NOMO-1 treated with DMSO at 0.1 percent for 48 hours (cell line): Measurements from ENCODE around the gene PHF2.

Experiments
- DNase-seq: peaks from one replicate; lab custom pipeline; 2025; ENCODE audit not compliant: unreplicated experiment; lab: John Stamatoyannopoulos, UW

PHF2 gene

DNA sequence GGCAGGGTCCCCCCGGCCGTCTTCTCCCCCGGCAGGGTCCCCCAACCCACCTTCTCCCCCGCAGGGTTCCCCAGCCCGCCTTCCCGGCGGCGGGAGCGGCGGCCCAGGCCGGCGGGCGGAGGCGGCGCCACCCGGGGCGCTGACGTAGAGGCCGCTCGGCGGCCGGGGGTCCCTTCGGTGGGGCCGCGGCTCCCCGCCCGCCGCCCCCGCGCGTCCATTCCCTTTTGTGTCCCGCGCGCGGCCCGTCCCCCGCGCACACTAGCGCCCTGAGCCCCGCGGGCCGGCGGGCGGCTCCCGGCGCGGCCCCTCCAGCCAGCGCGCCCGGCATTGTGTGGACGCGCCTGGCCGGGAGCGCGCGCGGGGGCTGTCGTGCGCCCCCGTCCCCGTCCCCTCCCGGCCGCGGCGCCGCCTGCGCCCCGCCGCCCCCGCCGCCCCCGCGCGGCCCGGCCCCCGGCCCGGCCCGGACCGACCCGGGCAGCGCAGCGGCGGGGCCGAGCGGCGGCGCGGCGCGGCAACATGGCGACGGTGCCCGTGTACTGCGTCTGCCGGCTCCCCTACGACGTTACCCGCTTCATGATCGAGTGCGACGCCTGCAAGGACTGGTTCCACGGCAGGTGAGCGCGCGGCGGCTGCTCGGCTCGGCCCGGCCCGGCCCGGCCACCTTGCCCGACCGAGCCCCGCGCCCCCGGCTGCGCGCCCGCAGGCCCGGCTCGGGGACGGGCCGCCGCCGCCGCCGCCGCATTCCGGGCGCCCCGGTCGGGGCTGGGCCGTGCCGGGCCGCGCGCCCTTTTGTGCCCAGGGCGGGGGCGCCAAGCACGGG is at the start of gene PHF2:
TSS of gene PHF2 (plus strand) at position 327 of the 820 bp plus-strand sequence. CDS start at position 517, 190 bp downstream.
- no peak for DNase-seq

DNA sequence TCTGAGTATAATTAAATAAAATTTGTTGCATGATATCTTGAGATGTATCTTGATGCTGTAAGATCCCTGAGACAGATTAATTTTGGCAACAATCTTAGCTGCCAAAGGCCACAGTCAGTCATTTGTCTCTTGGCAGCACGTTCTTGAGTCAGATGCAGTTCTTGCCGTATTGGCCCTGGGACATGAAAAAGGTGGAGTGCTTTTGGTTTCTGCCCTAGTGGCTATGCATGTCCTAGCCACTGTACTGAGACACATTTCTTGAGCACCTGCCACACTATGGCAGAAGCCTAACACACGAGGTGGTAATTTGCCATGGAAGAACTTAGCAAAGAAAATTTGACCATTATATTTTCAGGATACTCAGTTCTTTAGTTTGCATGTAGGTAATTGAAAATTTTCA is 45.0 kb upstream of the PHF2 start:
- no peak for DNase-seq

DNA sequence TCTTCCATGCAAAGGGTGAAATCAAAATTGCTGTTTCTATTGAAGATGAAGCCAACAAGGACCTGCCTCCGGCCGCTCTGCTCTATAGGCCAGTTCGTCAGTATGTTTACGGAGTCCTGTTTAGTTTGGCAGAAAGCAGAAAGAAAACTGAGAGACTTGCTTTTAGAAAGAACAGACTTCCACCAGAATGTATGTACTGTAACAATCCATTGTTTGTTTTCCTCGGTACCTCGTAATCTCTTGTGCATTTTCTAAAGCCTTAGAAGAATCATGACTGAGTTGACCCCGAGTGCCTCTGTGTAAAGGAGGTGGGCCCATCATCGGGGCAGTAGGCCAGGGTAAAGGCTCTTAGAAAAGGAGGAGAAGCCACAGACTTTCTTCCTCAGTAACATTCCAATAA is 44.2 kb upstream of the PHF2 start:
- DNase-seq = no peak

DNA sequence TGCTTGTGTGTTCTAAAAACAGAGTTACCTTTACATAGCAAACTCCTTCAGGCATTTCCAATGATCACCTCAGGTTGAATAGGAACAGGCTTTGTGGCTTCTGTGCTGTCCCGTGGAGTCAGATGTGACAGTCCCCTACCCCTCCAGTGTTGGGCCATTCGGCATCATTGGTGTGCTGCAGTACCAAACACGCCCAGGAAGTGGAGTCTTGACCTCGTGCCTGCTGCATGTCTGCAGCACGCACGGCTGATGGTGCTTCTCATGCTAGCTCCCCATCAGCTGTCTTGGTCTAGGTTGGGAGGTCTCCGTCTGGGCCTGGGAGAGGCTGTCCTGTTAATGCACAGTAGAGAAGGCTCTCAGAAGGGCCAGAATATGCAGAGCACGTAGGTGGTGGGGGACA is 42.5 kb upstream of the PHF2 start:
- no peak for DNase-seq

DNA sequence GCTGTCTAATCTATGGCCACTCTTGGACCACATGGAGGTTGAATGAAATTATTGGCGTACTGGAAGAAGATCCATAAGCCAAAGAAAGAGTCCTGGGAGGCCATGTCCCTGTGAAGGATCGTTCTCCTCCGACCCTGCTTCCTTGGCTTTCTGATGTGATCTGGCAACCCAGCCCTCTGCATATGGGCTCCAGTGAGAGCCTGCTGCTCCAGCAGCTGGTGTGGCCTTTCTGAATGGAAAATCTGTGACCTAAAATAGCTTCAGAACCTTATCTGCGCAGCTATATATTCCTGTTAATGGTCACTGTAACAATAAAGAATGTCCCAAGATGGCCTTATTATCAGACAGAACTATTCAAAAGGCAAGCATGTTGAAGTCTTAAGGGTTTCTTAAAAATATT is 40.2 kb upstream of the PHF2 start:
- no peak for DNase-seq

DNA sequence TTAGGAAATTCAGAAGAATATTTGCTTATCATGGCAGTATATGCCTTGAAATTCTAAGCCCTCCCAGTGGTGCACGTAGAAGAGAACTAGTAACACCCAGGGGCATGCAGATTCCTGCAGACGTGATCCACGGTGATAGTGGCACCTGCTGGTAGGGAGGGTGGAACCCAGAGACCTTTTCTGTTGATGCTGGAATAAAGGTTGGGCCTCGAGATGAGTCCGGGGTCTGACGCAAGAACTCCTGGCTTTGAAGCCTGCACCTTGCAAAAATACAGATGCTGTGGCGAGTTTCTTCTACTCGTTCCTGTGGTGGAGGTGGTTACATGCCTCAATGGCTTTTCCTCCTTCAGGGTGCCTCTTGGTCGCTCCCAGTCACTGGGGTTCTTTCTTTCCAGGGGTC is 39.5 kb upstream of the PHF2 start:
- DNase-seq = no peak

DNA sequence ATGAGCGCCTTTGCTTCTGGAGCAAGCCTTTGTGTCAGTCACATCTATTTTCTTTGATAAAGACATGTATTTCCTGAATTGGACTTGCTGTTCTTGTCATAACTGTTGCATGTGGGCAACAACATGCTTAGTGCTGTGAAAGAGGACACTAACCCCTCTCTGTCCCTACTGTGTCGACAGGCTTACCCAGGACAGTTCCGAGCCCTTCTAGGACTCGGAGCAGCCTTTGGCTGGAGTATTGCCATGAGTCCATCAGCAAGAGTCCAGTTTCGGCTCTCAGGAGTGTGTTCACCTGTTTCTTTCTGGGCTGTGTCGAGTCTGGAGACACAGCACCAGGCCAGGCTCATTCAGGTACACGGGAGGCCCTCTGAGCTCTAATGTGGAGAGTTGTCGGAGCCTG is 36.1 kb upstream of the PHF2 start:
- no peak for DNase-seq

DNA sequence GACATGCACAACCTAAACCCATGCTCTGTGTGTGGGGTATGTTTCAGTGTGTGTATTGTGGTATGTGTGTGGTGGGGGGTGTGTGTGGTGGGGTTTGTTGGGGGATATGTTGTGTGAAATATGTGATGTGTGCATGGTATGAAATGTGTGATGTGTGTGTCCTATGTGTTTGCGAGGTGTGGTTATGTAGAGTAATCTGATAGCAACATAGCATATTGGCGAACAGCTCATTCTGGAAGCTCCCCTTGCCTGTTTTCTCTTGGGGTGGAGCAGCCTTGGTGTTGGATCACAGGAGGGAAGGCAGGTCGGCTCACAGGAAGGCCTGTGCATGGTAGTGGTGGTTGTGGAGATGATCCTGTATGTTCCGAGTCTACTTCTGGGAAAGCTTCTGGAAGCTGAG is 35.4 kb upstream of the PHF2 start:
- DNase-seq = no peak

DNA sequence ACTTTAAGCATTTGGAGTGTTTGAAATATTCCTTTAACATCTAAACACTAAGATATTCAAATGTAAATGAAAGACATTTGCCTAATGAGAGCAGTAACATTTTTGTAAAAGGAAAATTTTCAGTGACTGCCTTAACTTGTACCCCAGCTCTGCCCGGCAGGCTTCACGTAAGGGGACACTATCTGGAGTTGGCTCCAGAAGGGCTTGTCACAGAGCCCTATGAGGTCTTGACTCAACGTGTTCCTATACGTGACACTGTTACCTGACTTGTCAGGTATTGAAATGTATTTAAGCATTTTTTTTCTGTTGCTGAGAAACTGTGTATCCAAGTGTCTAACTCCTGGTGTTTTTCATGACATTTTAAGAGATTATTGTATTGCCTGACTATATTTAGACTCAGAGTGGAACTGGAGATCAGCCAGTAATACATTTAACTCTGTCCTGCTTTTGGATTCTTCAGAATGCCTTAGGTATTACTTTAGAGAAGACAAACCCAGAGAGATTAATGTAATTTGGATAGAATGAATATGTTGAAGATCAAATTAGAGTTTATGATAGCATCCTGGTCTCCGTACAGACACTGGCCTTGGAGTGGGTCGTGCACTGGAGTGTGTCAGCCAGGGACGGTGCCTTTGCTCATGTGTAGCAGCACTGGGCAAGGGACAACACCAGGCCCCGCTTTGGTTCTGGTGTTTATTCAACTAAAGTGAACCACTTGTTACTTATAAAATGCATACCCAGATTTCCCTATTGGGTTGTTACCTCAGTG is 34.6 kb upstream of the PHF2 start:
- DNase-seq = no peak

DNA sequence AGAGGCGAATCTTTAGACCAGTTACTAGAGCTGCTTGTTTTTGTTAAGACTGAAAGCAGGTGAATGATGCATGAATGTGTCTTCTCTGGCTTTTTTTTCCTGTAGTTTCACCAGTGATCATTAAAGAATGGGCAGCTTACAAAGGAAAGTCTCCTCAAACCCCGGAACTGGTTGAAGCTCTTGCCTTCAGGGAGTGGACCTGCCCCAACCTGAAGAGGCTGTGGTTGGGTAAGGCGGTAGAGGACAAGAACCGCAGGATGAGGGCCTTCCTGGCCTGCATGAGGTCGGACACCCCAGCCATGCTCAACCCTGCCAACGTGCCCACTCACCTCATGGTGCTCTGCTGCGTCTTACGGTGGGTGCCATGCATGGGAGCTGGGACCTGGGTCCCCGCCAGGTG is 33.3 kb upstream of the PHF2 start:
- no peak for DNase-seq

DNA sequence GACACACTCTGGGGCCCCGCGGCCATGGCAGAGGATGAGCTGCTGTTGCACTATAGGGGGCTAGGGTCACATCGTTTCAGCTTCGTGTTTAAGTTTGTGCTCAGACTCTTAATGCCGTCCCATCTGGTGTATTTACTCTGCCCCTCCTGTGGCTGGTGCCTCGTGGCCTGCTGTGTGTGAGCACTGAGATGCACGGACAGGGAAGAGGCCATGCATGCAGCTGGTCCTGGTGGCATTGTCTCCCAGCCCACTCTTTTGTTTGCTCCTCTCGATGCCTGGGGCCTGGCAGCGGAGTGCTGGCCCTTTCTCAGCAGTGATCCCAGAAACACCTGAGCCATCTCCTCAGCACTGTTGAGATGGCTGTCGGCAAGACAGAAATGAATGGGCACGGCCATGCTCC is 30.0 kb upstream of the PHF2 start:
- no peak for DNase-seq

DNA sequence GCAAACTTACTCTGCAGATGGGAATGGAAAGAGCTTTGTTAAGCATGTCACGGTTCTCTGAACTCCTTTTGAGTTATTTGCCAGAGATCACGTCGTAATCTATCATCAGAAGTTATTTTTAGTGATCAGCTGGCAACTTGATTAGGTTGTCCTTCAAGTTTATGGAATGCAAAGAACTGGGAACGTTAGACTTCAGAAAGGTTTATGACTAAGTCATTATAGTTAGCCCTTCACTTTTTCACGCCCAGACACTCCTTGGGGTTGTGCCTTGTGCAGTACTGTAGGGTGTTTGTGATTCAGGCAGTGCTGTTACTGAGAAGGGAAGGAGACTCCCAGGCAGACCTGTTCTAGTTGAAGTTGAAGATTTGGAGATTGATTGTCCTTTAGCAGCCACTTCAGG is 26.8 kb upstream of the PHF2 start:
- no peak for DNase-seq

DNA sequence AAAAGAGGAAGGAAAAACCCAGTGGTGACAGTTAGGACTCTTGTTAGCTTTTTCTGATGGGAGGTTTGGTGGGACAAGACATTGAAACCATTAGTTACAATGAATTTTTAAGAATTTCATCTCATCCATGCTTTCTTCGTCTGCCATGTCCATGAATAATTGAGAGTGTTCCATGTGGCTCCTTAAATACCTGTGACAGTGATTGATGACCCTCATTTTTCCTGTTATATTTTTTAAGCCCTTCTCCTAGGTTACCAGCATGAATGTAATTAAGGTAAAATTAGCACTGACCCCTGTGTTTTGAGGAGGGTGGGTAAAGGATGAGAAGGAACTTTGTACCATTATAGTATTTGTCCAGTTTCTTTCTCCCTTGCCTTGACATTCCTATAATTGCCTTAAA is 23.5 kb upstream of the PHF2 start:
- DNase-seq = no peak

DNA sequence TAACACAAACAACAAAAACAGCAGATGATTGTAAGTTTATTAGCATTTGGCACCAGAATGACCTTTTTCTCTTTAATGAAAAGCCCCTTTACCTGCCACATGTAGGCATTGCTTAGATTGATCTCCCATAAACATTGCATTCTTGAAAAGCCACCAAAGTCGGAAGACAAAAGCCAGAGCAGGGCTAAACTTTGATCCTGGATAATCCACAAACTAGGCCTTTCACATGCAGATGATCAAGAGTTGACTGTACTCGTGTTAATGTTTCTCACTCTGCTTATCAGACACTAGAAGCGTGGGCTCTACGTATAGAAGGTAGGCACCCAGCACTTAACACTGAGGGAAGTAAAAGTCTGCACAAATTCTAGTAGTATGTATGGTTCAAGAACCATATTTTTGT is 21.0 kb upstream of the PHF2 start:
- DNase-seq = no peak

DNA sequence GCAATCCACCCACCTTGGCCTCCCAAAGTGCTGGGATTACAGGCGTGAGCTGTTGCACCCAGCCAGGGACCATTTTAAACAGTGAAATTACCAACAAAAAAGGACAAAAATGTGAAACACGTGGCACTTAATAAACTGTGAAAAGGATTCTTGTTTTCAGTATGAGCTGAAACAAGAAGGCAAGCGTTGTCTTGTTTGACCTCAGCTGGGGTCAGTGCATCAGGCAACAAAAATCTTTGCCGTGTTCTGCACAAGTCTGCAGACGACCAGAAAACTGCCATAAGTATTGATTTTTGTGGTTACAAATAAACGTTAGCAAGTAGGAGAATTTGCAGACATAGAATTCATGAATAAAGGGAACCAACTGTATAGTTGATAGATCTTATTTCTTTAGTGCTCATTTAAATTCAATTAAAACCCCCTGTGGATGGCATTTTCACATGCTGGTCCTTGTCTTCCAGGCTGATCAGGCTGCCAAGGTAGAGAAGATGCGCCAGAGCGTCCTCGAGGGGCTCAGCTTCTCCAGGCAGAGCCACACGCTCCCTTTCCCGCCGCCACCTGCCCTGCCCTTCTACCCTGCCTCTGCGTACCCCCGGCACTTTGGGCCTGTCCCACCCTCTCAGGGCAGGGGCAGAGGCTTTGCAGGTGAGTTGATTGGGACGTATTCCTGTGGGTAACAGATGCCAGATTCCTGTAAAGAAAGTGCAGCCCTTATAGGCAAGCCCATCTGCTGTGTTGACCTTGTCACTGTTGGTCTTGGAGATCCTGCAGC is 18.8 kb upstream of the PHF2 start:
- no peak for DNase-seq

DNA sequence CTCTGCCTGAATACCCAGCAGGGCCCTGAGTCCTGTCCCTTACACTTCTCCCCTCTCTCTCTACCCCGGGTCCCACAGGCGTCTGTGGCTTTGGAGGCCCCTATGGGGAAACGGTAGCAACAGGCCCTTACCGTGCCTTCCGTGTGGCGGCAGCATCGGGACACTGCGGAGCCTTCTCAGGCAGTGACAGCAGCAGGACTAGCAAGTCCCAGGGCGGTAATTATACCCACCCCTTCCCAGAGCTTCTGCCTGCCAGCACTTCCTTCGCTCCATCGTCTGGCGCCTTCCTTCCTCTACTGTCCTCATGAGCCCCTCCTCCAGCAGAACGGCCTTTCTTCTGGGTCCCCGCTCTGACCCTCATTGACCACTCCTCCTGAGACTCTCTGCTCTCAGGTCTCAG is 17.9 kb upstream of the PHF2 start:
- DNase-seq = no peak

DNA sequence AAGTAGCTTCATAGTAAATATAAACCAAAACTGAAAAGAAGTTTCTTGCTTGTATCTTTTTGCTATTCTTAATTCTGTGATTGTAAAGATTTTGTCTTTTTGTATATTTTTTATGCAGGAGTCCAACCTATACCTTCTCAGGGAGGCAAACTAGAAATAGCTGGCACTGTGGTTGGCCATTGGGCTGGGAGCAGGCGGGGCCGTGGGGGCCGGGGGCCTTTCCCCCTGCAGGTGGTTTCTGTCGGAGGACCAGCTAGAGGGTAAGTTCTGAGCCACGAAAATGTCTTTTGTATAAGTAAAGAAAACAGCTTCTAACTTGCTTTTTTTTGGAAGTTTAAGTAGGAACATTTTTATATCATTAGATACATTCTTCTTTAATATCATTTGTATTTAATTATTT is 15.4 kb upstream of the PHF2 start:
- no peak for DNase-seq

DNA sequence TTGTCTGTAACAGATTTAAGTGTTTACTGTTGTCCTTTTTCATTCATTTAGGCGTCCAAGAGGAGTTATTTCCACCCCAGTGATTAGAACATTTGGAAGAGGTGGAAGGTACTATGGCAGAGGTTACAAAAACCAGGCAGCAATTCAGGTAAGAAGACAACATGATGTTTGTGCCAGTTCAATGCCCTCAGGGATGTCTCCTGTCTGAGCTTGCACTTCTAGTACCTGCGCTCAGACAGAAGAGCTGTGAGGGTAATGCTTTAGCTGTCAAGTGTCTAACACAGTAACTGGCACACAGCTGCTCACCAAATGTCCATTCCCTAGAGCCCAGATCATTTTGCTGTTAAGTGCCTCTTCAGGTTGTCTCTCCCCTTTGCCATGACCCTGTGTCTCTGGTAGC is 14.2 kb upstream of the PHF2 start:
- no peak for DNase-seq

DNA sequence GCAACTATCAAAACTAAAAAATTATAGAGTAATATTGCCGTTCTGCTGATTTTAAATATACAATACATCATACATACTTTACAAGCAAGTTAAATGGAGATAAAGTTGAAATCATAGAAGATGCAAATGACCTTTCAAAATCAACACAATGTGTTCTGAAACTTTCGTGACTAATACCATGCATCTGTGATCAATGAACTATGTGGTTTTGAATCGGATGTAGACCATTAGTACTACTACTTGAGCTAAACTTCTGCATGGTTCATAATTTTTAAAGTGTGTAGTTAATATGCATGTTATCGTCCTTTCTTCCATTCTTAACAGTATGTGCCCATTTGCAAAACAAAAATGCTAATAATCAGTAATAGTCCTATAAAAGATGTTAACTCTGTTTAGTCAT is 11.3 kb upstream of the PHF2 start:
- DNase-seq = no peak

DNA sequence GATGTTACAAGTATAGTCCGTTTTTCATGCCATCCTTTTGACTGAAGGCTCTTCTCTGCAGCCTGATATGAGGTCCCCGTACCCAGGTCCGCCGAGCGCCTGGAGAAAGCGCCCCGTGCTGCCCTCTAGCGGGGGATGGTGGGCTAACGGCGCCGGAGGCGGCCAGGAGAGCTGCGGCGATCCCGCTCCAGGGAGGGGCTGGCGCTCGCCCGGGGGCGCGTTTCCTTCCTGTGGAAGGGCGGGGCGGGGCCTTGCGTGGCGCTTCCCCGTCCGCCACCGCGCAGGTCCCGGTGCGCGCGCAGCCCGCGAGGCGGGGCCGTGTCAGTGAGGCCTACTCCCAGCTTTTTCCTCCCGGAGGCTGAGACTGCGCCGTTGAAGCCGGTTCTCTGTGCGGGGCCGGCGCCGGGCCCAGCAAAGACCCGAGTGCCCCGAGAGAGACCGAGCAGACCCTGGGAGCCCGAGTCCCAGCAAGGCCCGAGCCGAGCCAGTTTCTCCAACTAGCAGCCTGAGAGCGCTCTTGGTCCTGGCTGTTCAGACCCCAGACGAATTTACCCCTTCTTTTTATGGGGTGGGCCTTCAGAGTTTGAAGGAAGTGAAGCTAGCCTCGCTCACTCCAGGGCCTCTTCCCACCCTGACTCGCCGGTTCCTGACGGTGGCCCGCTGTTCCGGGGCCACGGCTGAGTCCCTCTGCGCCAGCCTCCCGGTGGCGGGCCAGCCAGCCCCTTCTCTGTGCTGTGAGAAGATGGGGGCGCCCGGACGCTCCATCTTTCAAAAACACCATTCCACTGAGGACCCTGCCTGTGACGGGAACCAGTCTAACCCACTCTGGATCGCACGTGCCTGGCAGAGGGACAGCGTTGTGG is 9.7 kb upstream of the PHF2 start:
- DNase-seq = peak; percentile 96
